SK-N-SH (cell line): ENCODE measurements around the gene NIT1. TPM values are rescaled to one million over a fixed set of nuclear protein-coding genes. Genes with fewer than 3 reads are reported as not detected.
A peak's percentile ranks its signal among the peaks of the same experiment; 100 is the strongest.

Experiments
- CTCF ChIA-PET: fragments of 300-600, 350-600 bp; formaldehyde crosslinking; extraction: SDS; loops from one replicate; lab custom pipeline; 2021; lab: Yijun Ruan, JAX
- POLR2A ChIA-PET: fragments of 350-600 bp; sonication (Branson Sonifier 250); formaldehyde crosslinking; extraction: SDS; loops from one replicate; lab custom pipeline; 2020; ENCODE audit warnings: antibody characterized with exemption, inconsistent platforms; lab: Yijun Ruan, JAX
- DNase-seq: peaks from one replicate; pipeline ENCODE4 v3.0.0; 2012
- H2AFZ ChIP-seq: fragments of 200-600 bp; sonication (generic); 2 replicates; pipeline ENCODE4 v1.8.1; 2016; ENCODE audit warnings: antibody characterized with exemption, mild to moderate bottlenecking, low read depth
- H3F3A ChIP-seq: fragments of 200-600 bp; sonication (generic); replicated peaks from 2 replicates; pipeline ENCODE3; 2016; ENCODE audit warnings: antibody characterized with exemption, mild to moderate bottlenecking; ENCODE audit not compliant: insufficient read depth
- H3K27ac ChIP-seq, 2 experiments: fragments of 200-500 bp in 1 of 2; fragments of 200-600 bp in 1 of 2; sonication (Bioruptor generic) in 1 of 2; sonication (generic), shearing (Covaris generic) in 1 of 2; 2 replicates each; pipeline versions ENCODE4 v1.5.1 to v1.6.1; 2014 to 2016; ENCODE audit warnings: low read depth in 2 of 2, inconsistent platforms in 1 of 2, low read length in 1 of 2, mild to moderate bottlenecking in 1 of 2, mixed read lengths in 1 of 2
- H3K27me3 ChIP-seq: fragments of 200-600 bp; sonication (generic), shearing (Covaris generic); 2 replicates; pipeline ENCODE4 v1.6.1; 2016; ENCODE audit warnings: mixed run types; ENCODE audit not compliant: insufficient read depth
- H3K36me3 ChIP-seq, 2 experiments: fragments of 200-500 bp in 1 of 2; fragments of 200-600 bp in 1 of 2; sonication (Bioruptor generic) in 1 of 2; sonication (generic) in 1 of 2; replicated peaks in 1 of 2; 2 replicates each; pipeline versions ENCODE3 to v1.5.1; 2014 to 2016; ENCODE audit warnings: low read length in 1 of 2, mild to moderate bottlenecking in 1 of 2; ENCODE audit not compliant: insufficient read depth in 2 of 2, control insufficient read depth in 1 of 2
- H3K4me1 ChIP-seq, 2 experiments: fragments of 200-500 bp in 1 of 2; fragments of 200-600 bp in 1 of 2; sonication (Bioruptor generic) in 1 of 2; sonication (generic), shearing (Covaris generic) in 1 of 2; 2 replicates each; pipeline versions ENCODE4 v1.5.1 to v1.6.1; 2014 to 2016; ENCODE audit warnings: low read depth in 1 of 2, low read length in 1 of 2, mixed run types in 1 of 2; ENCODE audit not compliant: insufficient read depth in 2 of 2, control insufficient read depth in 1 of 2
- H3K4me2 ChIP-seq: fragments of 200-600 bp; sonication (generic), shearing (Covaris generic); 2 replicates; pipeline ENCODE4 v1.6.1; 2017; ENCODE audit warnings: mixed run types
- H3K4me3 ChIP-seq, 2 experiments: fragments of 200-500 bp in 1 of 2; fragments of 200-600 bp in 1 of 2; sonication (Bioruptor generic) in 1 of 2; sonication (generic), shearing (Covaris generic) in 1 of 2; 2 replicates each; pipeline versions ENCODE4 v1.5.1 to v1.8.1; 2014 to 2016; ENCODE audit warnings: low read depth in 2 of 2, inconsistent platforms in 1 of 2, low read length in 1 of 2, mild to moderate bottlenecking in 1 of 2, mixed read lengths in 1 of 2, moderate library complexity in 1 of 2
- H3K79me2 ChIP-seq: fragments of 200-600 bp; sonication (generic); 2 replicates; pipeline ENCODE4 v1.8.1; 2017; ENCODE audit warnings: mild to moderate bottlenecking; ENCODE audit not compliant: insufficient read depth
- H3K9ac ChIP-seq: fragments of 200-600 bp; sonication (generic); 2 replicates; pipeline ENCODE4 v1.6.1; 2017; ENCODE audit warnings: mixed run types
- H3K9me2 ChIP-seq: fragments of 200-600 bp; sonication (generic); 2 replicates; pipeline ENCODE4 v1.6.1; 2017; ENCODE audit warnings: mixed run types
- H3K9me3 ChIP-seq: fragments of 200-600 bp; sonication (generic); 2 replicates; pipeline ENCODE4 v1.6.1; 2017; ENCODE audit warnings: mixed run types, mild to moderate bottlenecking, moderate library complexity
- H4K20me1 ChIP-seq: fragments of 200-600 bp; sonication (generic); 2 replicates; pipeline ENCODE4 v1.6.1; 2017; ENCODE audit warnings: mild to moderate bottlenecking, mixed run types; ENCODE audit not compliant: insufficient read depth
- ELF1 ChIP-seq: IDR thresholded peaks from 2 replicates; pipeline ENCODE4 v1.4.0; 2012
- EZH2phosphoT487 ChIP-seq: fragments of 200-600 bp; sonication (generic); IDR thresholded peaks from 2 replicates; pipeline ENCODE4 v1.6.1; 2017; ENCODE audit warnings: low read depth, mixed run types, mild to moderate bottlenecking, antibody characterized with exemption, moderate library complexity, borderline replicate concordance
- GABPA ChIP-seq: IDR thresholded peaks from 2 replicates; pipeline ENCODE4 v1.4.0; 2012; ENCODE audit warnings: low read depth, mild to moderate bottlenecking
- GATA2 ChIP-seq: sonication (generic); formaldehyde crosslinking; IDR thresholded peaks from 2 replicates; pipeline ENCODE4 v1.5.0; 2020; ENCODE audit warnings: mild to moderate bottlenecking, missing genetic modification reagents
- MEF2A ChIP-seq: IDR thresholded peaks from 2 replicates; pipeline ENCODE4 v1.4.0; 2012; ENCODE audit warnings: low read depth, borderline replicate concordance
- NFIC ChIP-seq: IDR thresholded peaks from 2 replicates; pipeline ENCODE4 v1.4.0; 2012; ENCODE audit warnings: borderline replicate concordance
- PBX3 ChIP-seq: IDR thresholded peaks from 2 replicates; pipeline ENCODE4; 2012
- RCOR1 ChIP-seq: fragments of 150-350 bp; IDR thresholded peaks from 2 replicates; pipeline ENCODE4 v1.6.1; 2017; ENCODE audit warnings: antibody characterized with exemption, low read length
- RXRA ChIP-seq: IDR thresholded peaks from 2 replicates; pipeline ENCODE4 v1.4.0; 2012; ENCODE audit warnings: low read depth, mild to moderate bottlenecking, borderline replicate concordance
- SMC3 ChIP-seq: IDR thresholded peaks from 2 replicates; pipeline ENCODE4 v1.6.1; 2012; ENCODE audit warnings: low read depth, low read length, improper control_type of control experiment
- TCF12 ChIP-seq: IDR thresholded peaks from 2 replicates; pipeline ENCODE4 v1.4.0; 2012
- USF1 ChIP-seq: IDR thresholded peaks from 2 replicates; pipeline ENCODE4 v1.4.0; 2012; ENCODE audit warnings: low read depth, borderline replicate concordance
- USF2 ChIP-seq: fragments of 150-350 bp; IDR thresholded peaks from 2 replicates; pipeline ENCODE4 v1.6.1; 2017; ENCODE audit warnings: antibody characterized with exemption, low read length, low read depth, borderline replicate concordance
- YY1 ChIP-seq: IDR thresholded peaks from 2 replicates; pipeline ENCODE4 v1.4.0; 2012; ENCODE audit warnings: low read depth, mild to moderate bottlenecking
- ZBTB33 ChIP-seq: IDR thresholded peaks from 2 replicates; pipeline ENCODE4 v1.4.0; 2012; ENCODE audit warnings: low read depth, borderline replicate concordance
- WGBS: methylation state at CpG from one replicate; pipeline ENCODE4 v1.1.6; 2017; ENCODE audit warnings: low lambda C conversion rate; 5-methylcytosine and 5-hydroxymethylcytosine counted together
- polyA plus RNA-seq, 3 experiments: library from polyadenylated mRNA; depleted of rRNA; stranded (reverse); fragments of >200 nt; gene quantifications; 2 replicates each; pipeline ENCODE4 v1.2.3, GENCODE V29; 2012
- TF ChIP-seq, protein P1 (sequence below): fragments of 200-600 bp; sonication (generic); IDR thresholded peaks from 2 replicates; pipeline ENCODE4 v1.6.1; 2017; ENCODE audit warnings: antibody characterized with exemption, mild to moderate bottlenecking, moderate library complexity

NIT1 gene
- polyA plus RNA-seq, 1 of the 3 experiments (the other 2 are of a cell fraction) = 38.7 TPM

DNA sequence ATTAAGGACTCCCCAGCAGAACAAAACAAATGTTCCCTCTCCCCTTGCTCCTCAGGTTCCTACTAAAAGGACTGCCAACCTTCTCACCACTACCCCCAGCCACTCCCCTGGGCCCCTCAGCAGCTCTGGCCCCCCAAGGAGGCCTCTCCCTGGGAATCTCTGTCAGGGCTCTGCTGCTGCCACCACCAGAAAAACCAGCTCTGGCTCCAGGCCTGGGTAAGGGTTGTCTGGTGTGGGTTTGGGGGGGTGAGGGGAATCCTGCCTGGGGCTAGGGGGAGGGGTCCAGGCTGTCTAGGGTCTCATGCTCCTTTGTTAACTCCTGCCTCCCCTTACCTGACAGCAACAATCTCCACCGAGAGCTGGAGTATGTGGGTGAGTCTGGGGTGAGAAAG is 33.3 kb upstream of the NIT1 start:
- Histone ChIP-seq H3K9ac (no peak overlapping the region), H3K4me1 (peaks cover 8 to 13% of the 10 kb centered on the region in 2 experiments; a peak in 2 of 4 replicates)
- no peak for DNase-seq

DNA sequence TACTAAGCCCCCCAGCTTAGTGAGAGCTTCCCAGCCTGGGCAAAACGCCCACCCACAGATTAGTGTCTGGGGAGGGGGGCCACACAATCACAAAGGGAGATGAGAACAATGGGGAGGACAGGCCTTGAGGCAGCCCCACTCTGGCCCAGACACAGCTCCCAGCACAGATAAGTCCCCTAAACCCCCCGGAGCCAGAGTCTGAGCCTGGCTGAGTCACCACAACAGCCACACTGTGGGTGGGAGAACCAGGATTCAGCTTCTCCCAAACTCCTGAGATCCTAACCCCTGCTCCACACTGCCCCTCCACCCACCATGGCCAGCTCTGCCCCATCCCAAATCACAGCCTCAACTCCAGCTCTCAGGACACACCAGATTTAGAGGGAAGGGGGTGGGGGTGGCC is 32.7 kb upstream of the NIT1 start:
- Histone ChIP-seq H3K4me3 (no peak overlapping the region), H3K9me3 (no peaks in the 10 kb centered on the region), H3K79me2 (no peaks in the 10 kb centered on the region), H3K9me2 (no peaks in the 10 kb centered on the region), H3F3A (no peaks in the 10 kb centered on the region), H3K27me3 (no peaks in the 10 kb centered on the region), H3K9ac (no peak overlapping the region), H2AFZ (0 out of 2 replicates have a peak overlapping the region, but pooled peaks have one; percentile 47), H3K36me3 (no peaks in the 10 kb centered on the region), H3K4me1 (peaks cover 8 to 13% of the 10 kb centered on the region in 2 experiments; a peak in 2 of 4 replicates), H3K27ac (no peak overlapping the region), H4K20me1 (no peaks in the 10 kb centered on the region), H3K4me2 (peak overlapping the region; percentile 19; the same call in 1 of the 2 replicates)
- ChIA-PET CTCF (interaction anchor here (0.7 to 22.7 kb wide), 3 partner anchors 11 to 14 kb away, joined by 3 to 198 read pairs (median 3); partner anchors contain the start of gene KLHDC9), POLR2A (no interaction called here)
- DNase-seq = no peak
- 54% methylated on average over 2 of the region's 2 CpGs for WGBS
- TF ChIP-seq ELF1 = no peak
- TF ChIP-seq, protein P1, sequence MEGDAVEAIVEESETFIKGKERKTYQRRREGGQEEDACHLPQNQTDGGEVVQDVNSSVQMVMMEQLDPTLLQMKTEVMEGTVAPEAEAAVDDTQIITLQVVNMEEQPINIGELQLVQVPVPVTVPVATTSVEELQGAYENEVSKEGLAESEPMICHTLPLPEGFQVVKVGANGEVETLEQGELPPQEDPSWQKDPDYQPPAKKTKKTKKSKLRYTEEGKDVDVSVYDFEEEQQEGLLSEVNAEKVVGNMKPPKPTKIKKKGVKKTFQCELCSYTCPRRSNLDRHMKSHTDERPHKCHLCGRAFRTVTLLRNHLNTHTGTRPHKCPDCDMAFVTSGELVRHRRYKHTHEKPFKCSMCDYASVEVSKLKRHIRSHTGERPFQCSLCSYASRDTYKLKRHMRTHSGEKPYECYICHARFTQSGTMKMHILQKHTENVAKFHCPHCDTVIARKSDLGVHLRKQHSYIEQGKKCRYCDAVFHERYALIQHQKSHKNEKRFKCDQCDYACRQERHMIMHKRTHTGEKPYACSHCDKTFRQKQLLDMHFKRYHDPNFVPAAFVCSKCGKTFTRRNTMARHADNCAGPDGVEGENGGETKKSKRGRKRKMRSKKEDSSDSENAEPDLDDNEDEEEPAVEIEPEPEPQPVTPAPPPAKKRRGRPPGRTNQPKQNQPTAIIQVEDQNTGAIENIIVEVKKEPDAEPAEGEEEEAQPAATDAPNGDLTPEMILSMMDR = no peak
- TF ChIP-seq NFIC = no peak
- no peak for TF ChIP-seq GABPA
- TF ChIP-seq YY1 = no peak
- no peak for TF ChIP-seq RXRA
- TF ChIP-seq RCOR1 = no peak
- TF ChIP-seq GATA2 (CRISPR knock-in tag) = no peak
- no peak for TF ChIP-seq SMC3
- TF ChIP-seq USF1 = no peak
- no peak for TF ChIP-seq TCF12
- no peak for TF ChIP-seq EZH2phosphoT487
- no peak for TF ChIP-seq USF2
- no peak for TF ChIP-seq PBX3
- no peak for TF ChIP-seq ZBTB33
- no peak for TF ChIP-seq MEF2A

More for the DNA sequence above, 33.3 kb upstream of the NIT1 start:
- Histone ChIP-seq H3K4me3 (no peak overlapping the region), H4K20me1 (no peaks in the 10 kb centered on the region), H3K79me2 (no peaks in the 10 kb centered on the region), H3F3A (no peaks in the 10 kb centered on the region), H3K9me2 (no peaks in the 10 kb centered on the region), H3K27ac (no peak overlapping the region), H2AFZ (0 out of 2 replicates have a peak overlapping the region, but pooled peaks have one; percentile 47), H3K4me2 (peak overlapping the region; percentile 19; the same call in 1 of the 2 replicates), H3K9me3 (no peaks in the 10 kb centered on the region), H3K36me3 (no peaks in the 10 kb centered on the region), H3K27me3 (no peaks in the 10 kb centered on the region)
- TF ChIP-seq PBX3 = no peak
- 80% methylated on average over 1 of the region's 1 CpG for WGBS
- ChIA-PET POLR2A (no interaction called here), CTCF (interaction anchor here (0.7 to 22.7 kb wide), 3 partner anchors 10 to 13 kb away, joined by 3 to 198 read pairs (median 3); partner anchors contain the start of gene KLHDC9)
